PFSK-1 (cell line): ENCODE results near the gene OR1N2.

Experiments used
- POLR2AphosphoS5 ChIP-seq: IDR thresholded peaks from 2 replicates; pipeline ENCODE4 v1.6.1; 2012; ENCODE audit warnings: low read depth, mild to moderate bottlenecking, control low read depth, low read length, moderate library complexity
- TAF1 ChIP-seq: IDR thresholded peaks from 2 replicates; pipeline ENCODE4 v1.6.1; 2012; ENCODE audit warnings: low read length, control low read depth, borderline replicate concordance; ENCODE audit not compliant: insufficient read depth

DNA sequence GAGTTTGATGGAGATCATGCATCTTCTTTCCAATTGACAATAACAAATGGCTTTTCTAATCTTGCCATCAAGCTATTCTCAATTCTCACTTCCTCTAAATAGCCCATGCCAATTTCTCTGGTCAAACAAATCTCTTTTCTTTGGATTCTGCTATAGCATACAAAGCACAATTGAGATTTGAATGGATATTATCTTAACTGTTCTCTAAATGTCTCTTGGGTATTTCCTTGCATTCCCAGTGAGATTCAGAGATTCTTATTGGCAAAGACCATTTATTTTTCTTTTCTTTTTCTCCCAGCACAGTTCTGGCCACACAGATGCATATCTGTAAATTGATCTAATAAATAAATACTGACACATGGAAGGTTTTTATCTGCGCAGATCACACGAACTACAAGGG is at the start of gene OR1N2:
- TF ChIP-seq POLR2AphosphoS5 (no peak), TAF1 (no peak)
